Ramos (cell line): Measurements from ENCODE around the gene TIMM10.

Experiments used
- in situ Hi-C: fragments of 300-500 bp; cut with MboI; formaldehyde crosslinking; loops from one replicate; pipeline ENCODE4 v1.14.3; 2022; ENCODE audit warnings: low sequenced_read_pairs; ENCODE audit not compliant: unreplicated experiment

TIMM10 gene

DNA sequence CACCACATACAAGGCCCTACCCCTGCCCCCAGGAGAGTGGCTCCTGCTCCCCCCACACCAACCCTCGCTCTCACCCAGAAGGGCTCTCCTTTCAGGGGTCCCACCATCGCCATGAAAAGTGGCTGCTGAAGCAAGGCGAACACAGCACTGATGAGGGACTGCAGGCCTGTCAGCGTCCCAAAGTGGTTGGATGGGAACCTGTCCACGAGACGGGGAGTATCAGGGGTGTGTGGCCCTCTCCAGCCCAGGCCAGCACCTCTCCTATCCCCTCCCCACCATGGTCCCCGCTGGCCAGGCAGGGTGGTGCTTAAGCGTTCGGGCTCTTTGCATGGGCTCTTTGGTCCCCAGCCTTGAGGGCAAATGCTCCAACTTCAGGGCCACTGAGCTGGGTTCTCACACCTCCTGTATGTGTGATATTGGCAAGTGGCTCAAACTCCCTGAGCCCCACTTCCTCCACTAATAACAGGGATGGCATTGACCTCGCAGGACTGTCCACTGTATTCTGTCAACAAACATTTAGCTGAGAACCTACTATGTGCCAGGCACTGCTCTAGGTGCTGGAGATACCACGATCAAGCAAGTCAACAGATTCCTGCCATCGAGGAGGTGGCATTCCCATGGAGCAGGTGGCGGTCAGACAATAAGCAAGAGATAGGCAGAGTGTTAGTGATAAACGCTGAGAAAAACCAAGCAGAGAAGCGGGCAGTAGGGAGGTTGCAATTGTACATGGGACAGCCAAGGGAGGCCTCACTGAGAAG is 43.4 kb downstream of the TIMM10 start:
- in situ Hi-C loops: no loop called here

DNA sequence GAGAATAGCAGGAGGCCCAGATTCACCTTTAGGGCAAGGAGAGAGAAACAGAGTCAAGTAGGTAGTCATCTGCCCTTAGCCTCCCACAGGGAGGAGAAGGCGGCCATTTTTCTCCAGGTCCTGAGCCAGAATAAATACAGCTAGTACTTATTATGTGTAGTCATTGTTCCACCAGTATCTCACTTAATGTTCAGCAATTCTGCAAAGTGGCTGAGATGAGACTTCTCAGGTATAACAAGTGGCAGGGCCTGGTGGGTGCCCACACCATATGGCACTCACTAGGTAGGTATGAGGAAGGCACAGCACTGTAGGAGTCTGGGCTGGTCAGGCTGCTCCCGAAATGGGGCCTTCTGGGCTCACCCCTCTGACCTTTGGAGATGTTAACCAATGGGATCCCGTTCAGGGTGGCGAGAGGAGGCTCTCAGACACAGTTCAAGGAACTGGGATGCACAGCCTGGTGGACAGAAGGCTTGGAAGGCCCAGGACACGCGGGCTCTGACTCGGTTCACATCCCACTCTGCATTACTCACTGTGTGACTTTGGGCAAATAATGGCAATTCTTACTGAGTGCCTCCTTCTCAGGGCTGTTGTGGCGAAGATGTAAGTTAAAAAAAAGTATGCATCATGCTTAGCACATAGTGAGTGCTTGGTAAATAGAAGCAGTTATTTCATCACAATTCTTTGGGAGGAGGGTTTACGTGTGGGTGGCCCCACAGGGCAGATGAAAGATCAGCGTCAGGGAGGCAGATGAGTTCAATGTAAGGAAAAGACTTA is 45.1 kb downstream of the TIMM10 start:
- in situ Hi-C loops: no loop called here

DNA sequence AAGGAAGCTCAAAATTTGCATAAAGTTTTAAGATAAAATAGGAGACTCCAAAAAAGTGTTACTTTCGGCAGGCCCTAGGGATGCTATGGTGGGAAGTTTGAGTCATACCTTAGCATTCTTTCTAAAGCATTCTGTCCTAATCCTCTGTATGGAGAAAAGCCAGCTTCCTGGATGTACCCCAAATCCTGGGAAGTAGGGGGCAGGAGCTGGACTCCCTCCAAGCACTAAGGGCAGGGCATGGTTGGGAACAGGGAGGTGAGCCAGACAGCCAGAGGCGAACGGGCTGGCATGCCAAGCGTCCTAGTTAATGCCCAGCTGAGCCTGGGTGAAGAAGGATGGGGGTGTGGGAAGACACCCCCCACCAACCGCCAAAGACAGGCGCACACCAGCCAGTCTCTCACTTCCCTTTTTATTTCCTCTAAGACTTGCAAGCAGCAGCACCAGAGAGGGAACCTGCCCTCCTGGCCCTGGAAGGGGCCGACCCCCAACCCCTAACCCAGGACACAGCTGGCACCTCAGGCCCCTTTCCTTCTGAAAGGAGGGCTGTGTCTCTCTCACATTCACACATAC is 46.3 kb downstream of the TIMM10 start:
- in situ Hi-C loops: no loop called here

- in situ Hi-C loops: no loop called here
Measured at GRCh38 chr11:57483562-57483918, 47.0 kb downstream of the TIMM10 start.

- in situ Hi-C loops: no loop called here
Measured at GRCh38 chr11:57482782-57483561, 47.6 kb downstream of the TIMM10 start.

DNA sequence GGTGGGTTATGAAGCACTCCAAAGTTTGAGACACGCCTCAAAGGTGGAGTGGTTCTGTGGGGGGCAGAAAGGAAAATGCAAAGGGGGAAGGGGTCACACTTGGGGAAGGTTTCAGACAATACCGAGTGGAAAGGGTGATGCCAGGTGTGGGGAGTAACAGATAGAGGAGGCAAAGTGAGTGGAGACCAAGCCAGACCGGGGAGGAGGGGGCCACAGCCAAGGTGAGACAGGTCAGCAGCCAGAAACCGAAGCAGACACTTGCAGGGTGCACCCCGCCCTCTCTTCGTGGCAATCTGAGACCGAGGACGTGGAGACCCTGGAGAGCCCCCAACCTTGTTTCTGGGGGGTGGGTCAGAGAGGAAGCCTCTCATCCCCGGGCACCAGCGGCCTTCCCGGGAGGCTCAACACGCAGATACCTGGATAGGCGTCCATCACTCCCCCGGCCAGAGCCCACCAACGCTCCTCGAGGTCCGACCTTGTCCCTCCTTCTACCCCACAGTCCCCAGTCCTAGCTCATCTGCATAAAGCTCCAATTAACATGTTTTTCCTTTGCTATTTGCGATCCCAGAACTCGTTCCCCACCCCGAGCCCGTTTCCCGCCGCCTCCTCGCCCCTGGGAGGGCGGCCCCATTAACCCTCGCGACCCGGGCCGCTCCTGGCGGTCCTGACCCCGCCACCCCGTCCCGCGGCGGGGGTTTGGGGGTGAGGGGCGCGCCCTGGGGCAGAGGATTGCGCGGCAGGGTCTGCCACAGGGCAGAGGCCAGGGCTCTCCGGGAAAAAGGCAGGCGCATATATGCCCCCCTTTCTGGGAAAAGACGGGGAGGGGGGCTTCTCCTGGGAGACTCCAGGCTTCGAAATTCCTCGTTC is 48.4 kb downstream of the TIMM10 start:
- in situ Hi-C loops: no loop called here

DNA sequence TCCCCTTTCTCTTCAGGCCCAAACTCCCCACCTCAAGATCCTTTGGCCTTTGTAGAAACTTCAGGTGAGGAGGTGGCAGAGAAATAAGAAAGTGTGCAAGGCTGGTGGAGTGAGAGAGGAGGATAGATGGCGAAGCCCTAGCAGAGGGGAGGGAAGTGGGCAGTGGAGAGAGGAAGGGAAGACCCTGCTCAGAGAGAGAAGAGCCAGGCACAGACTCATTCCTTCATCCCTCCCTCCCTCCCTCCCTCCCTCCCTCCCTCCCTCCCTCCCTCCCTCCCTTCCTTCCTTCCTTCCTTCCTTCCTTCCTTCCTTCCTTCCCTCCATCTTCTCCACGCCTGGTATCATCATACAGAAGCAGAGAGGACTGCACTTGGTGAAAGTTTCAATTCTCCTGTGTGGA is 49.2 kb downstream of the TIMM10 start:
- in situ Hi-C loops: no loop called here

DNA sequence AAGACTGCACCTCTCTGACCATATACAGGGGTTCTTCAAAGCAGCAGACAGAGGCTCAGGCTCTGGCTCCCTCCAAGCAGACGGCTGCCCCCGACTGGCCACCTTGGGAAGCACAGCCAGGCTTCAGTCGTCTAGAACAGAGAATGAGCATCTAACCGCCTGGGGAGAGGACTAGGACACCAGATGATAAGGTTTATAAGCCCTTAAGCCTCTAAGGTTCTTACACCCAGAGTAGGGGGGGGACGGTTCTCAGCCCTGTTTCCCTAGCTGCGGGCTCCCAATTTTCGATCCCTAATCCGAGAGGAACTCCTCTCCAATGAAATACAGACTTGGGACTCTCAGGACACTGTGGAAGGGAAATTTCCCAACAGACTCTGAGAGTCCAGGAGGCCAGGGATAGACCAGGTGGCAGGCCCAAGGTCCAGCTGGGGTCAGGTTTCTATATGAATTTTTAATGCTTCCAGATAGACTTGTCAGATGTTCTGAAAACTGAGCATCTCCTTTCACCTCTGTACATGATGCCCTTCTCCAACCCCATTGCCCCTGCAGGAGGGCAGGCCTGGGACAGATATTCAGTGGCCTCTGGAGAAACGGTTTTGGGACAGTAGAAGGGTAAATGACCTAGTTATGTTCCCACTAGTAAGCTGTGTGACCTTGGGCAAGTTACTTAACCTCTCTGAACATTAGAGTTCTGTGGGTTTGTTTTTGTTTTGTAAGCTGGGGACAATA is 50.0 kb downstream of the TIMM10 start:
- in situ Hi-C loops: no loop called here

- in situ Hi-C loops: no loop called here
Measured at GRCh38 chr11:57479911-57480310, 50.6 kb downstream of the TIMM10 start.

DNA sequence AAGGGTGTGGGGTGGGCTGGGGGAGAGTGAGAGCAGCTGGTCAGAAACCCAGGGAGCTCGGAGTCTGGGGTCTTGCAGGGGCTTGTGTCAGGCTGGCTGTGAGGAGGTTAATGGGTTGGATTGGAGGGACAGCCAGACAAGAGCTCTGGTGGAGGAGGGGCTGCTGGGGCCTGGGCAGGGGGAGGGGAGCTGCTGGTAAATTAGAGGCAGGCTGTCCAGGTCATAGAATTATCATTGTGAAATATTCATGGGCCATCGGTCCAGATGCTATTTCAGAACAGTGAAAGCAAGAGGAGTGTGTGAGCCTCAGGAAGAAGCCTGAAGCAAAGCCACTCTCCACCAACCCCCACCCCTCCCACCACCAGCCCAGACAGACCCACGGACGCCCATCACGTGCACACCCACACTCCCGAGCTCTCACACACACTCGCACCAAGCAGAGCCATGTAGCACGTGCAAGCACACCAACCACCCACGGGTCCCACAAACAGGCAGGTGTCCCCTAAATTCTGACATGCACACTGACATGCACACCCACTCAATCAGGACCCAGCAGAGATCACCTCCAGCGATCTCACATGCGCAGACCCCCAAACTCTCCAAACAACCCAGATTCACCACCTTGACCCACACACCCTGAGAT is 51.4 kb downstream of the TIMM10 start:
- in situ Hi-C loops: no loop called here
